GM19455 (cell line): Measurements from ENCODE around the gene IFI27.
"Not testable (repeated sequence)": the region's sequence is repeated elsewhere in the genome, so short reads cannot be mapped to it uniquely, and the experiment has no call there.

ENCODE experiments used
- ATAC-seq: cut with Tn5 transposase; IDR thresholded peaks from one replicate; pipeline ENCODE4 v1.9.1; 2021; ENCODE audit not compliant: unreplicated experiment

The IFI27 gene

GRCh38 chr14:94110552-94111181, at the start of gene IFI27:
Gene IFI27 (plus strand): TSS chr14:94110736.
- no peak for ATAC-seq

GRCh38 chr14:94062344-94062940, 48.1 kb upstream of the IFI27 start:
- no peak for ATAC-seq

GRCh38 chr14:94066089-94066676, 44.4 kb upstream of the IFI27 start:
- no peak for ATAC-seq

GRCh38 chr14:94072076-94072475, 38.5 kb upstream of the IFI27 start:
- not testable (repeated sequence) for ATAC-seq

GRCh38 chr14:94074534-94074933, 36.0 kb upstream of the IFI27 start:
- ATAC-seq: no peak

- no peak for ATAC-seq
Observed at GRCh38 chr14:94075008-94075407, 35.5 kb upstream of the IFI27 start.

GRCh38 chr14:94077111-94077821, 33.3 kb upstream of the IFI27 start:
- no peak for ATAC-seq

GRCh38 chr14:94077823-94078222, 32.7 kb upstream of the IFI27 start:
- ATAC-seq: no peak

- ATAC-seq: no peak
Observed at GRCh38 chr14:94079891-94080620, 30.5 kb upstream of the IFI27 start.

- peak; percentile 98 for ATAC-seq
Observed at GRCh38 chr14:94080621-94081385, 29.7 kb upstream of the IFI27 start, which contains the start of the genes DDX24 and IFI27L1. Gene DDX24 (minus strand): TSS chr14:94081202. CDS start chr14:94079742, 1,460 bp downstream. Gene IFI27L1 (plus strand): TSS chr14:94081310. CDS start chr14:94096938, 15,628 bp downstream.

GRCh38 chr14:94081386-94081820, 29.1 kb upstream of the IFI27 start:
- peak; percentile 36 for ATAC-seq

- no peak for ATAC-seq
Observed at GRCh38 chr14:94087891-94088290, 22.6 kb upstream of the IFI27 start.

- ATAC-seq: no peak
Observed at GRCh38 chr14:94088516-94088915, 22.0 kb upstream of the IFI27 start.

- ATAC-seq: no peak
Observed at GRCh38 chr14:94089479-94089878, 21.1 kb upstream of the IFI27 start.

- no peak for ATAC-seq
Observed at GRCh38 chr14:94093418-94093817, 17.1 kb upstream of the IFI27 start.

- no peak for ATAC-seq
Observed at GRCh38 chr14:94097091-94097490, 13.4 kb upstream of the IFI27 start.

GRCh38 chr14:94098326-94098992, 12.1 kb upstream of the IFI27 start:
- ATAC-seq: no peak

GRCh38 chr14:94099006-94099405, 11.5 kb upstream of the IFI27 start:
- ATAC-seq: no peak

- no peak for ATAC-seq
Observed at GRCh38 chr14:94100847-94101246, 9.7 kb upstream of the IFI27 start.

- no peak for ATAC-seq
Observed at GRCh38 chr14:94101748-94102147, 8.8 kb upstream of the IFI27 start.
